ENCODE results near the gene ISG20.
A peak's percentile ranks its signal among the peaks of the same experiment; 100 is the strongest.

Gene ISG20

GRCh38 chr15:88696254-88696653 is 57.4 kb downstream of the ISG20 start:
- Histone ChIP-seq H3K36me3 (no peaks in the 10 kb centered on the region), H3K27ac (no peak overlapping the region), H4K20me1 (no peaks in the 10 kb centered on the region), H3K9ac (no peak overlapping the region), H3K4me1 (no peaks in the 10 kb centered on the region), H3K4me3 (no peak overlapping the region), H3K4me2 (no peak overlapping the region), H3K27me3 (no peaks in the 10 kb centered on the region), H3K9me3 (replicated peaks in 1 of 11) (no peaks in the 10 kb centered on the region)
- no peak for TF ChIP-seq Cebpa-rat (IDR thresholded peaks at IDR 0.05)

- no peak overlapping the region for H3K9ac ChIP-seq
- H3K27me3 ChIP-seq, result no peaks in the 10 kb centered on the region
- H3K4me3 ChIP-seq, result no peak overlapping the region
- no peak for TF ChIP-seq Cebpa-rat (IDR thresholded peaks at IDR 0.05)
- H3K9me3 ChIP-seq (replicated peaks in 1 of 11), result no peaks in the 10 kb centered on the region
- H3K4me1 ChIP-seq, result no peaks in the 10 kb centered on the region
- no peaks in the 10 kb centered on the region for H3K36me3 ChIP-seq
- H3K4me2 ChIP-seq, result no peak overlapping the region
- H4K20me1 ChIP-seq, result no peaks in the 10 kb centered on the region
- H3K27ac ChIP-seq, result no peak overlapping the region
These were observed 58.5 kb downstream of the ISG20 start for GRCh38 chr15:88697276-88697675.

GRCh38 chr15:88699861-88700260 is 61.0 kb downstream of the ISG20 start:
- H3K9ac ChIP-seq, result no peak overlapping the region
- H3K27me3 ChIP-seq, result peaks cover 10 to 20% (median 17%) of the 10 kb centered on the region in 11 experiments
- H3K36me3 ChIP-seq, result no peaks in the 10 kb centered on the region
- no peak for TF ChIP-seq Cebpa-rat (IDR thresholded peaks at IDR 0.05)
- no peaks in the 10 kb centered on the region for H3K4me1 ChIP-seq
- H3K27ac ChIP-seq, result no peak overlapping the region
- H3K9me3 ChIP-seq (replicated peaks in 1 of 11), result peaks cover 0 to 9% (median 3%) of the 10 kb centered on the region in 11 experiments; a peak in 5 of 22 replicates
- no peak overlapping the region for H3K4me2 ChIP-seq
- no peak overlapping the region for H3K4me3 ChIP-seq
- no peaks in the 10 kb centered on the region for H4K20me1 ChIP-seq

GRCh38 chr15:88700716-88701115 is 61.9 kb downstream of the ISG20 start:
- TF ChIP-seq Cebpa-rat (IDR thresholded peaks at IDR 0.05), result no peak

GRCh38 chr15:88701561-88702095 is 62.8 kb downstream of the ISG20 start:
- Histone ChIP-seq H4K20me1 (no peaks in the 10 kb centered on the region), H3K27ac (no peak overlapping the region), H3K9me3 (replicated peaks in 1 of 11) (peaks cover 0 to 12% (median 5%) of the 10 kb centered on the region in 11 experiments; a peak in 5 of 22 replicates), H3K4me1 (peaks cover 0 to 5% (median 0%) of the 10 kb centered on the region in 10 experiments; a peak in 3 of 20 replicates), H3K4me3 (no peak overlapping the region), H3K4me2 (no peak overlapping the region), H3K36me3 (no peaks in the 10 kb centered on the region), H3K27me3 (peaks cover 27 to 37% (median 34%) of the 10 kb centered on the region in 11 experiments), H3K9ac (no peak overlapping the region)
- TF ChIP-seq Cebpa-rat (IDR thresholded peaks at IDR 0.05), result no peak

More at GRCh38 chr15:88700716-88701115, 61.9 kb downstream of the ISG20 start:
- Histone ChIP-seq H3K4me3 (no peak overlapping the region), H3K4me1 (peaks cover 0 to 4% (median 0%) of the 10 kb centered on the region in 10 experiments; a peak in 3 of 20 replicates), H3K27me3 (peaks cover 18 to 28% (median 25%) of the 10 kb centered on the region in 11 experiments), H3K9me3 (replicated peaks in 1 of 11) (peaks cover 0 to 12% (median 5%) of the 10 kb centered on the region in 11 experiments; a peak in 5 of 22 replicates), H3K9ac (no peak overlapping the region), H3K36me3 (no peaks in the 10 kb centered on the region), H3K27ac (no peak overlapping the region), H4K20me1 (no peaks in the 10 kb centered on the region), H3K4me2 (no peak overlapping the region)

GRCh38 chr15:88702983-88703382 is 64.2 kb downstream of the ISG20 start:
- Histone ChIP-seq H3K4me2 (no peak overlapping the region), H3K36me3 (no peaks in the 10 kb centered on the region), H3K27ac (no peak overlapping the region), H4K20me1 (no peaks in the 10 kb centered on the region), H3K4me1 (peaks cover 0 to 5% (median 0%) of the 10 kb centered on the region in 10 experiments; a peak in 3 of 20 replicates), H3K27me3 (peaks cover 33 to 50% (median 45%) of the 10 kb centered on the region in 11 experiments), H3K9me3 (replicated peaks in 1 of 11) (peaks cover 0 to 12% (median 5%) of the 10 kb centered on the region in 11 experiments; a peak in 5 of 22 replicates), H3K4me3 (no peak overlapping the region), H3K9ac (no peak overlapping the region)
- TF ChIP-seq Cebpa-rat (IDR thresholded peaks at IDR 0.05), result no peak

GRCh38 chr15:88703533-88703932 is 64.7 kb downstream of the ISG20 start:
- no peak overlapping the region for H3K4me3 ChIP-seq
- peaks cover 33 to 55% (median 45%) of the 10 kb centered on the region in 11 experiments for H3K27me3 ChIP-seq
- H3K9ac ChIP-seq, result no peak overlapping the region
- peaks cover 0 to 12% (median 5%) of the 10 kb centered on the region in 11 experiments; a peak in 5 of 22 replicates for H3K9me3 ChIP-seq (replicated peaks in 1 of 11)
- H3K4me2 ChIP-seq, result no peak overlapping the region
- H4K20me1 ChIP-seq, result no peaks in the 10 kb centered on the region
- no peak overlapping the region for H3K27ac ChIP-seq
- no peaks in the 10 kb centered on the region for H3K36me3 ChIP-seq
- peaks cover 0 to 5% (median 0%) of the 10 kb centered on the region in 10 experiments; a peak in 4 of 20 replicates for H3K4me1 ChIP-seq
- TF ChIP-seq Cebpa-rat (IDR thresholded peaks at IDR 0.05), result no peak

- Histone ChIP-seq H3K4me2 (peak overlapping the region in 9 of 11 experiments; percentile 28 to 66 (median 40); a peak in 12 of 22 replicates), H3K9ac (no peak overlapping the region)
These were observed 66.3 kb downstream of the ISG20 start for GRCh38 chr15:88704791-88705768.

GRCh38 chr15:88705769-88706165 is 67.0 kb downstream of the ISG20 start:
- Histone ChIP-seq H3K4me1 (peaks cover 0 to 5% (median 0%) of the 10 kb centered on the region in 10 experiments; a peak in 4 of 20 replicates), H4K20me1 (no peaks in the 10 kb centered on the region), H3K9ac (no peak overlapping the region), H3K4me3 (peak overlapping the region in 1 of 10 experiments; percentile 24; a peak in 2 of 20 replicates), H3K27ac (no peak overlapping the region), H3K36me3 (no peaks in the 10 kb centered on the region), H3K9me3 (replicated peaks in 1 of 11) (peaks cover 0 to 12% (median 5%) of the 10 kb centered on the region in 11 experiments; a peak in 5 of 22 replicates), H3K27me3 (peaks cover 33 to 56% (median 45%) of the 10 kb centered on the region in 11 experiments), H3K4me2 (peak overlapping the region in 9 of 11 experiments; percentile 28 to 66 (median 40); a peak in 8 of 22 replicates)
- no peak for TF ChIP-seq Cebpa-rat (IDR thresholded peaks at IDR 0.05)

More at GRCh38 chr15:88704791-88705768, 66.3 kb downstream of the ISG20 start:
- Histone ChIP-seq H3K4me1 (peaks cover 0 to 5% (median 0%) of the 10 kb centered on the region in 10 experiments; a peak in 4 of 20 replicates), H3K9me3 (replicated peaks in 1 of 11) (peaks cover 0 to 12% (median 5%) of the 10 kb centered on the region in 11 experiments; a peak in 5 of 22 replicates), H3K27me3 (peaks cover 33 to 56% (median 45%) of the 10 kb centered on the region in 11 experiments), H4K20me1 (no peaks in the 10 kb centered on the region), H3K36me3 (no peaks in the 10 kb centered on the region), H3K4me3 (peak overlapping the region in 2 of 10 experiments; percentile 24 to 50; a peak in 4 of 20 replicates), H3K27ac (no peak overlapping the region)
- no peak for TF ChIP-seq Cebpa-rat (IDR thresholded peaks at IDR 0.05)

Measured in BLaER1 treated with 17β-estradiol and CSF1 and Interleukin-3, amounts not matched to agents 10 nM and 100 nM (cell line).